HepG2 (cell line): Measurements from ENCODE around the gene PDE3B. TPM values are rescaled to one million over a fixed set of nuclear protein-coding genes. Genes with fewer than 3 reads are reported as not detected.

Source experiments
- ATAC-seq: fragments of 200-7000 bp; cut with Tn5 transposase; 3 replicates; pipeline ENCODE4 v1.9.1; 2020; ENCODE audit warnings: mild to moderate bottlenecking, moderate library complexity
- BruUV-seq: library from RNA; stranded (reverse); fragments of 400-500 nt; replicated peaks from 2 replicates; lab custom pipeline; 2021; lab: Mats Ljungman, UMichigan
- CTCF ChIA-PET: fragments of 300-600 bp; formaldehyde crosslinking; extraction: SDS; loops from one replicate; lab custom pipeline; 2021; ENCODE audit warnings: low total read pairs, inconsistent platforms, low intra/inter-chr PET ratio; lab: Yijun Ruan, JAX
- POLR2A ChIA-PET: fragments of 350-600 bp; sonication (Branson Sonifier 250); formaldehyde crosslinking; loops from one replicate; lab custom pipeline; 2020; ENCODE audit warnings: antibody characterized with exemption, inconsistent platforms; lab: Yijun Ruan, JAX
- DNase-seq: peaks from one replicate; pipeline ENCODE4 v3.0.0-alpha.2; 2015; ENCODE audit warnings: low spot score
- FAIRE-seq: peaks from 3 replicates; lab custom pipeline; 2011; peaks lifted over from hg19 to GRCh38; lab: Jason Lieb, UNC
- H2AFZ ChIP-seq: one replicate; pipeline ENCODE4 v1.6.1; 2011; ENCODE audit warnings: low read length, inconsistent platforms
- H3K27ac ChIP-seq: fragments of 300-600 bp; 3 replicates; pipeline ENCODE4 v1.8.0; 2011; ENCODE audit warnings: mixed run types, mild to moderate bottlenecking, mixed read lengths, low read length, inconsistent platforms; ENCODE audit not compliant: insufficient read depth; ENCODE audit errors: extremely low read length
- H3K27me3 ChIP-seq, 2 experiments: fragments of 200-600 bp in 1 of 2; 2 replicates in 1 of 2; 3 replicates in 1 of 2; pipeline versions ENCODE4 v1.6.0 to v1.8.0; 2011; ENCODE audit warnings: low read length in 2 of 2, mild to moderate bottlenecking in 2 of 2, moderate library complexity in 2 of 2, inconsistent platforms in 1 of 2; ENCODE audit not compliant: insufficient read depth in 2 of 2, control insufficient read depth in 1 of 2
- H3K36me3 ChIP-seq, 2 experiments: fragments of 200-600 bp in 1 of 2; replicated peaks in 1 of 2; 2 replicates in 1 of 2; 3 replicates in 1 of 2; pipeline versions ENCODE4 v1.5.1 to v1.8.0; 2011; ENCODE audit warnings: low read length in 2 of 2, inconsistent platforms in 1 of 2; ENCODE audit not compliant: insufficient read depth in 2 of 2, control insufficient read depth in 1 of 2
- H3K4me1 ChIP-seq: 2 replicates; pipeline ENCODE4 v1.5.1; 2012; ENCODE audit warnings: low read length, inconsistent platforms; ENCODE audit not compliant: insufficient read depth
- H3K4me2 ChIP-seq: 2 replicates; pipeline ENCODE4 v1.6.0; 2011; ENCODE audit warnings: low read depth, low read length, inconsistent platforms
- H3K4me3 ChIP-seq, 3 experiments: fragments of 200-600 bp in 1 of 3; sonication (generic), shearing (Covaris generic) in 1 of 3; replicated peaks in 1 of 3; 2 replicates each; pipeline ENCODE4 v1.5.1; 2011 to 2016; ENCODE audit warnings: low read length in 3 of 3, inconsistent platforms in 2 of 3, low read depth in 2 of 3, mild to moderate bottlenecking in 2 of 3, control low read depth in 1 of 3, mixed read lengths in 1 of 3; ENCODE audit not compliant: insufficient read depth in 1 of 3
- H3K79me2 ChIP-seq: one replicate; pipeline ENCODE4 v1.6.1; 2011; ENCODE audit warnings: low read length, inconsistent platforms; ENCODE audit not compliant: insufficient read depth
- H3K9ac ChIP-seq: 2 replicates; pipeline ENCODE4 v1.6.0; 2011; ENCODE audit warnings: mild to moderate bottlenecking, low read depth, low read length, inconsistent platforms; ENCODE audit not compliant: insufficient read depth
- H3K9me3 ChIP-seq: 2 replicates; pipeline ENCODE4 v1.5.1; 2012; ENCODE audit warnings: mild to moderate bottlenecking, low read length
- H4K20me1 ChIP-seq: 2 replicates; pipeline ENCODE4 v1.6.0; 2011; ENCODE audit warnings: inconsistent platforms, mild to moderate bottlenecking, low read length, moderate library complexity; ENCODE audit not compliant: insufficient read depth
- CC2D1A ChIP-seq: sonication (generic); formaldehyde crosslinking; IDR thresholded peaks from 2 replicates; pipeline ENCODE4 v1.8.1; 2023; ENCODE audit warnings: mild to moderate bottlenecking, missing genetic modification reagents
- HCFC1 ChIP-seq: fragments of 150-350 bp; IDR thresholded peaks from 2 replicates; pipeline ENCODE4 v1.6.1; 2014; ENCODE audit warnings: low read depth, low read length
- HDAC6 ChIP-seq: fragments of 200-600 bp; sonication (generic); IDR thresholded peaks from 2 replicates; pipeline ENCODE4 v1.7.0; 2017; ENCODE audit warnings: mild to moderate bottlenecking, antibody characterized with exemption, low read length, low read depth
- ZNF143 ChIP-seq: sonication (generic); formaldehyde crosslinking; IDR thresholded peaks from 2 replicates; pipeline ENCODE4 v1.4.0; 2020; ENCODE audit warnings: missing genetic modification reagents
- ZNF607 ChIP-seq: sonication (generic); formaldehyde crosslinking; IDR thresholded peaks from 2 replicates; pipeline ENCODE4 v1.5.1; 2020; ENCODE audit warnings: missing genetic modification reagents, mild to moderate bottlenecking, borderline replicate concordance
- WGBS: methylation state at CpG from one replicate; pipeline ENCODE4 v1.1.6; 2017; ENCODE audit warnings: low lambda C conversion rate; 5-methylcytosine and 5-hydroxymethylcytosine counted together
- in situ Hi-C: cut with HindIII; loops from 2 replicates; pipeline ENCODE4 v1.10.0; 2017; ENCODE audit warnings: low pct_unique_long_range_greater_than_20kb; ENCODE audit not compliant: extremely low pct_ligation_motif_present
- intact Hi-C: fragments of 100-400 bp; cut with micrococcal nuclease; formaldehyde crosslinking; loops from one replicate; pipeline ENCODE4 v1.10.0; 2022; ENCODE audit not compliant: unreplicated experiment
- polyA plus RNA-seq, 8 experiments: library from polyadenylated mRNA; depleted of rRNA in 3 of 8; stranded (reverse) in 7 of 8; unstranded in 1 of 8; fragments of >200 nt; fragmentation: Illumina TruSeq in 4 of 8; extraction: Trizol in 4 of 8; gene quantifications; 2 replicates each; pipeline versions ENCODE4 v1.2.1 to v1.2.3, GENCODE V29; 2011 to 2016; ENCODE audit warnings: low read depth in 4 of 8, missing spikeins in 1 of 8, mixed read lengths in 1 of 8; ENCODE audit not compliant: insufficient read depth in 1 of 8
- total RNA-seq, 5 experiments: library from RNA; depleted of rRNA; stranded (reverse); fragments of >200 nt; fragmentation: Illumina TruSeq; extraction: Trizol; gene quantifications; 2 replicates each; pipeline ENCODE4 v1.2.3, GENCODE V29; 2016; ENCODE audit warnings: low read depth in 1 of 5
- TF ChIP-seq, protein P1 (sequence below): IDR thresholded peaks from 2 replicates; pipeline ENCODE4 v1.6.1; 2016; ENCODE audit warnings: missing biosample characterization, missing genetic modification reagents, low read depth
- TF ChIP-seq, protein P2 (sequence below): sonication (generic); formaldehyde crosslinking; IDR thresholded peaks from 2 replicates; pipeline ENCODE4 v1.9.0; 2022; ENCODE audit warnings: missing genetic modification reagents, mild to moderate bottlenecking, borderline replicate concordance

Gene PDE3B
- total and polyA plus RNA-seq, 2 of the 13 experiments (the other 11 are each of a cell fraction or from before 2014, with no cell fraction given): 14.1 to 26.5 TPM

DNA sequence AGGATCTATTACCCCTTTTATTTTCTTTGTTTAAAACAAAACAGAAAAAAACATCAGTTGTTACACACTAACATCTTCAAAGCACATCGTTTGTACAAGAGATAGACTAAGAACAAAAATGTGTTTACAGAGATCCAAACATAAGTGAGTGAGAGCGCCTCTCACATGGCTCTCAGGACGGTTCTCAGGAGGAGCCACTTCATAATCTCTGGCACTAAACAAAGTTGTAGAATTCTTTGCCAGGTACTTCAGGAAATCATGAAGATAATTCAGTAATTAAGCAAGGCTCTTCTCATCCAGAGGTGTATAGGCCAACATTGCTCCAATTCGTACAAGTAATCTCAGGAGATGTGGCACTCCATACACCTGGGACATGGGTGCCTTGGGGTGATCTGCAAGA is 29.8 kb downstream of the PDE3B start:
- intact Hi-C loops: no loop called here
- no peak overlapping the region for H3K9ac ChIP-seq
- BruUV-seq: no TSS peak

DNA sequence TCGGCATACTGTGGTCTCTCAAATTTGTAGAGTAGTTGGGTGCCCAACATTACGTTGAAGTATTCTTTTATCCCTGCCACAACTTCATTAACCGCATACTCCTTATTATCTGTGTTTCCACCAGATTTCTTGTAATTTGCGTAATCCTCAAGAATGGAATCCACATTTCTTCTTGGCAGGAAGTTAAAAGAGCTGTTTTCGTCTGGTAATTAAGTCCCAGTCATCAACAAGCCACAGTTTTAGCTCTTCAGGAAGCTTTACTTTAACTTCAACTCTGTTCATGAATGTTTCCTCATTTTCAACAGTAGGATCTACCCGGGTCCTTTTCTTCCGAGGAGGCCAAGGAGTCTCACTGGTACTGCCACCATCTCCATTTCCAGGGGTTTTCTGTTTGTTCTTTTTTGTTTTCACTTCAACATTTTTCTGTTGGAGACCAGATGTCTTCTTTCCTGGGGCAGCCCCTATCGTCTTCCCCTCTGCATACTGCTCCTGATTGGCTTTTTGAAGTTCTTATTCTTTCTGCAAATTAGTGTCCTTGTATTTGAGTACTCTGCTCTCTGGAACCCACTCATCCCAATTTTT is 30.3 kb downstream of the PDE3B start:
- Histone ChIP-seq H4K20me1 (0 out of 2 replicates have a peak, but pooled peaks cover 2% of the 10 kb centered on the region), H3K27ac (no peak overlapping the region), H3K9me3 (peaks cover under 1% of the 10 kb centered on the region; the same call in 1 of the 2 replicates), H3K27me3 (no peaks in the 10 kb centered on the region), H3K36me3 (0 out of 5 replicates have a peak, but pooled peaks cover 0 to 3% of the 10 kb centered on the region in 2 experiments), H3K4me1 (peaks cover 51% of the 10 kb centered on the region), H3K4me2 (no peak overlapping the region), H2AFZ (no peak overlapping the region), H3K79me2 (peaks cover 61% of the 10 kb centered on the region), H3K9ac (no peak overlapping the region), H3K4me3 (no peak overlapping the region)
- DNase-seq (no peak), FAIRE-seq (no peak), ATAC-seq (no peak)
- 98% methylated on average over 8 of the region's 8 CpGs for WGBS
- TF ChIP-seq HDAC6: no peak
- TF ChIP-seq HCFC1: no peak
- TF ChIP-seq ZNF143 (CRISPR knock-in tag): no peak
- no peak for TF ChIP-seq ZNF607 (CRISPR knock-in tag)
- TF ChIP-seq, protein P1, sequence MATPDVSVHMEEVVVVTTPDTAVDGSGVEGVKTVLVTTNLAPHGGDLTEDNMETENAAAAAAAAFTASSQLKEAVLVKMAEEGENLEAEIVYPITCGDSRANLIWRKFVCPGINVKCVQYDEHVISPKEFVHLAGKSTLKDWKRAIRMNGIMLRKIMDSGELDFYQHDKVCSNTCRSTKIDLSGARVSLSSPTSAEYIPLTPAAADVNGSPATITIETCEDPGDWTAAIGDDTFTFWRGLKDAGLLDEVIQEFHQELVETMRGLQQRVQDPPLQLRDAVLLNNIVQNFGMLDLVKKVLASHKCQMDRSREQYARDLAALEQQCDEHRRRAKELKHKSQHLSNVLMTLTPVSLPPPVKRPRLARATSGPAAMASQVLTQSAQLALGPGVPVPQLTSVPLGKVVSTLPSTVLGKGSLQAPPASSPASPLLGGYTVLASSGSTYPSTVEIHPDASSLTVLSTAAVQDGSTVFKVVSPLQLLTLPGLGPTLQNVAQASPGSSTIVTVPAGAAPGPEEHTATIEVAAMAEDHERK (CRISPR knock-in tag): no peak
- CTCF ChIA-PET: no interaction called here
- POLR2A ChIA-PET: no interaction called here
- no TSS peak for BruUV-seq
- intact Hi-C loops (no loop called here), in situ Hi-C loops (no loop called here)

More for the DNA sequence above, 29.8 kb downstream of the PDE3B start:
- Histone ChIP-seq H3K36me3 (0 out of 5 replicates have a peak, but pooled peaks cover 0 to 3% of the 10 kb centered on the region in 2 experiments), H4K20me1 (0 out of 2 replicates have a peak, but pooled peaks cover 2% of the 10 kb centered on the region), H3K79me2 (peaks cover 60% of the 10 kb centered on the region), H3K27ac (no peak overlapping the region), H3K4me3 (no peak overlapping the region), H2AFZ (no peak overlapping the region), H3K4me2 (no peak overlapping the region), H3K9me3 (no peaks in the 10 kb centered on the region), H3K27me3 (no peaks in the 10 kb centered on the region), H3K4me1 (peaks cover 55% of the 10 kb centered on the region)
- DNase-seq (no peak), ATAC-seq (no peak), FAIRE-seq (no peak)
- WGBS: 94% methylated on average over 4 of the region's 4 CpGs
- ChIA-PET CTCF (no interaction called here), POLR2A (no interaction called here)
- TF ChIP-seq, protein P2, sequence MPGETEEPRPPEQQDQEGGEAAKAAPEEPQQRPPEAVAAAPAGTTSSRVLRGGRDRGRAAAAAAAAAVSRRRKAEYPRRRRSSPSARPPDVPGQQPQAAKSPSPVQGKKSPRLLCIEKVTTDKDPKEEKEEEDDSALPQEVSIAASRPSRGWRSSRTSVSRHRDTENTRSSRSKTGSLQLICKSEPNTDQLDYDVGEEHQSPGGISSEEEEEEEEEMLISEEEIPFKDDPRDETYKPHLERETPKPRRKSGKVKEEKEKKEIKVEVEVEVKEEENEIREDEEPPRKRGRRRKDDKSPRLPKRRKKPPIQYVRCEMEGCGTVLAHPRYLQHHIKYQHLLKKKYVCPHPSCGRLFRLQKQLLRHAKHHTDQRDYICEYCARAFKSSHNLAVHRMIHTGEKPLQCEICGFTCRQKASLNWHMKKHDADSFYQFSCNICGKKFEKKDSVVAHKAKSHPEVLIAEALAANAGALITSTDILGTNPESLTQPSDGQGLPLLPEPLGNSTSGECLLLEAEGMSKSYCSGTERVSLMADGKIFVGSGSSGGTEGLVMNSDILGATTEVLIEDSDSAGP (CRISPR knock-in tag): no peak
- TF ChIP-seq CC2D1A (CRISPR knock-in tag): no peak
- in situ Hi-C loops: no loop called here
